K562 (cell line): Measurements from ENCODE around the gene TCEANC. TPM values are rescaled to one million over a fixed set of nuclear protein-coding genes. Genes with fewer than 3 reads are reported as not detected.

Source experiments
- CHD4 ChIP-seq: fragments of 200-600 bp; sonication (generic); IDR thresholded peaks from 3 replicates; pipeline ENCODE4 v1.6.1; 2012; ENCODE audit warnings: low read depth, mild to moderate bottlenecking, mixed read lengths, low read length, inconsistent platforms; ENCODE audit not compliant: insufficient read depth, insufficient replicate concordance, poor library complexity, severe bottlenecking
- FOS ChIP-seq: IDR thresholded peaks from 3 replicates; pipeline ENCODE4 v1.6.1; 2011; ENCODE audit not compliant: insufficient read length; ENCODE audit errors: extremely low read depth
- KAT7 ChIP-seq: sonication (generic); formaldehyde crosslinking; IDR thresholded peaks from 2 replicates; pipeline ENCODE4 v1.8.0; 2022; ENCODE audit warnings: missing genetic modification reagents, mild to moderate bottlenecking, borderline replicate concordance
- MED1 ChIP-seq: sonication (generic); formaldehyde crosslinking; IDR thresholded peaks from 2 replicates; pipeline ENCODE4 v1.8.1; 2023; ENCODE audit warnings: missing genetic modification reagents, borderline replicate concordance
- PHF20 ChIP-seq: fragments of 450-650 bp; IDR thresholded peaks from 2 replicates; pipeline ENCODE4 v1.6.1; 2018; ENCODE audit not compliant: partially characterized antibody
- POLR2AphosphoS5 ChIP-seq: IDR thresholded peaks from 2 replicates; pipeline ENCODE4 v1.6.1; 2011; ENCODE audit warnings: mild to moderate bottlenecking, low read depth, low read length, moderate library complexity; ENCODE audit not compliant: control insufficient read depth, insufficient read depth
- POLR2B ChIP-seq: fragments of 450-650 bp; IDR thresholded peaks from 2 replicates; pipeline ENCODE4 v1.6.1; 2018; ENCODE audit warnings: low read depth; ENCODE audit not compliant: partially characterized antibody
- POLR2G ChIP-seq: fragments of 200-400 bp; formaldehyde crosslinking; IDR thresholded peaks from 2 replicates; pipeline ENCODE4 v1.6.1; 2017; ENCODE audit warnings: low read depth, mild to moderate bottlenecking, antibody characterized with exemption, low read length, moderate library complexity
- RB1 ChIP-seq: fragments of 450-650 bp; IDR thresholded peaks from 2 replicates; pipeline ENCODE4 v1.6.1; 2017; ENCODE audit warnings: low read depth, mild to moderate bottlenecking
- RBFOX2 ChIP-seq: fragments of 200-400 bp; formaldehyde crosslinking; IDR thresholded peaks from 2 replicates; pipeline ENCODE4 v1.6.1; 2017; ENCODE audit warnings: low read depth, mild to moderate bottlenecking, low read length, moderate library complexity
- SIN3A ChIP-seq, 2 experiments: fragments of 150-350 bp in 1 of 2; IDR thresholded peaks; 2 replicates each; pipeline ENCODE4 v1.6.1; 2011 to 2016; ENCODE audit warnings: borderline replicate concordance in 2 of 2, low read depth in 2 of 2, low read length in 2 of 2, mild to moderate bottlenecking in 2 of 2, moderate library complexity in 2 of 2; ENCODE audit not compliant: control insufficient read depth in 1 of 2
- ZNF263 ChIP-seq: sonication (generic); formaldehyde crosslinking; IDR thresholded peaks from 2 replicates; pipeline ENCODE4 v1.8.0; 2022; ENCODE audit warnings: mild to moderate bottlenecking, missing genetic modification reagents, borderline replicate concordance
- ZNF586 ChIP-seq: fragments of 450-650 bp; formaldehyde crosslinking; conservative IDR thresholded peaks from 2 replicates; pipeline ENCODE4 v1.4.0; 2020; ENCODE audit warnings: mild to moderate bottlenecking, moderate library complexity
- polyA plus RNA-seq, 8 experiments: library from polyadenylated mRNA; depleted of rRNA in 4 of 8; stranded (reverse) in 5 of 8; unstranded in 3 of 8; fragments of >200 nt; fragmentation: Nextera tagmentation in 2 of 8; fragmentation: Illumina TruSeq in 1 of 8; extraction: Ambion mirVana in 2 of 8; extraction: Trizol in 1 of 8; gene quantifications; 2 replicates each; pipeline versions ENCODE4 v1.2.1 to v1.2.3, GENCODE V29; 2011 to 2014; ENCODE audit warnings: inconsistent platforms in 1 of 8, missing spikeins in 1 of 8
- total RNA-seq, 7 experiments: library from RNA; depleted of rRNA in 6 of 7; stranded (reverse); fragments of >200 nt in 6 of 7; fragmentation: Illumina TruSeq in 2 of 7; extraction: Trizol in 2 of 7; gene quantifications; 2 replicates each; pipeline versions ENCODE4 v1.2.1 to v1.2.3, GENCODE V29; 2011 to 2021; ENCODE audit warnings: low replicate concordance in 1 of 7
- TF ChIP-seq, protein P1 (sequence below), 2 experiments: fragments of 450-650 bp; IDR thresholded peaks; 2 replicates each; pipeline ENCODE4 v1.6.1; 2018; ENCODE audit warnings: mild to moderate bottlenecking in 2 of 2, low read depth in 1 of 2; ENCODE audit not compliant: partially characterized antibody in 2 of 2
- TF ChIP-seq, protein P2 (sequence below): sonication (generic); formaldehyde crosslinking; IDR thresholded peaks from 2 replicates; pipeline ENCODE4 v1.8.0; 2023; ENCODE audit warnings: mild to moderate bottlenecking, missing genetic modification reagents
- TF ChIP-seq, protein P3 (sequence below), 2 experiments: IDR thresholded peaks; 2 replicates each; pipeline ENCODE4 v1.6.1; 2011; ENCODE audit warnings: borderline replicate concordance in 1 of 2, control low read depth in 1 of 2, low read depth in 1 of 2, low read length in 1 of 2, mild to moderate bottlenecking in 1 of 2, mixed read lengths in 1 of 2, moderate library complexity in 1 of 2; ENCODE audit not compliant: insufficient read depth in 1 of 2, insufficient read length in 1 of 2, poor library complexity in 1 of 2, severe bottlenecking in 1 of 2; ENCODE audit errors: extremely low read depth in 1 of 2

The TCEANC gene
- total and polyA plus RNA-seq, 9 of the 15 experiments (the other 6 are each of a cell fraction or from before 2014, with no cell fraction given): 1.2 to 2.8 (median 2.0) TPM

DNA sequence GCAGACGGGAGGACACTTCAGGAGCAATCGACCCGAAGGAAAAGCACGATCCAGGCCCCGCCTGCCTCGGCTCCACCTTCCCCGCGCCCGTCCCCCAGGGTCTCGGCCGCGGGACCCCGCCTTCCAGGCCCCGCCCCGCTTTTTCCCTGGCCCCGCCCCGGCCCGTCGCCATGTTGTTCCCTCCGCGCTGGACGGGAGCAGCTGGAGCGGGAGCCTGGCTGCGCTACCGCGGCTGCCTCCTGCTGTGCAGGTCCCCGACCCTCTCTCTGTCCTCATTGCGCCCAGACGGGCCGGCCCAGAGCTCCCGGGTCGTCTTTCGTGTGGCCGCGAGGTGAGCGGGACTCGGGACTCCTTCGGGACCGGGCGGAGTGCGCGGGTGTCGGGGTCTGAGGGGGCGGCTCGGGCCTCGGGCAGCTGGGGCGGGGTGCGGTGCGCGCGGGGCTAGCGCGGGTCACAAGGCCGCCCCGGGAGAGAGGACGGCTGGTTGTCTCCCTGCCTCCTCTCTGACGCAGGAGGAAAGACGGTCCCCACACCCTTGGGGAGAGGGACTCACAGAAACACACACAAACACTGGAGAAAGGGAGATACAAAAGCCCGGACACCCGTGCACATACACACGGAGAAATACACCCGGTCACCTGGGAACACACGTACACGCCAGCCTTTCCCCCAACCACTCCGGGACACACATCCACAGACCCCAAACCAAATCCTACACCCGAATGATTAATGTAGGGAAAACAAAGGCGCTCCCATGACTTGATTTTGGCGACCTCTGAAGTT is 36.2 kb downstream of the TCEANC start, which contains the start of gene RAB9A (continued):
- TF ChIP-seq, protein P1, sequence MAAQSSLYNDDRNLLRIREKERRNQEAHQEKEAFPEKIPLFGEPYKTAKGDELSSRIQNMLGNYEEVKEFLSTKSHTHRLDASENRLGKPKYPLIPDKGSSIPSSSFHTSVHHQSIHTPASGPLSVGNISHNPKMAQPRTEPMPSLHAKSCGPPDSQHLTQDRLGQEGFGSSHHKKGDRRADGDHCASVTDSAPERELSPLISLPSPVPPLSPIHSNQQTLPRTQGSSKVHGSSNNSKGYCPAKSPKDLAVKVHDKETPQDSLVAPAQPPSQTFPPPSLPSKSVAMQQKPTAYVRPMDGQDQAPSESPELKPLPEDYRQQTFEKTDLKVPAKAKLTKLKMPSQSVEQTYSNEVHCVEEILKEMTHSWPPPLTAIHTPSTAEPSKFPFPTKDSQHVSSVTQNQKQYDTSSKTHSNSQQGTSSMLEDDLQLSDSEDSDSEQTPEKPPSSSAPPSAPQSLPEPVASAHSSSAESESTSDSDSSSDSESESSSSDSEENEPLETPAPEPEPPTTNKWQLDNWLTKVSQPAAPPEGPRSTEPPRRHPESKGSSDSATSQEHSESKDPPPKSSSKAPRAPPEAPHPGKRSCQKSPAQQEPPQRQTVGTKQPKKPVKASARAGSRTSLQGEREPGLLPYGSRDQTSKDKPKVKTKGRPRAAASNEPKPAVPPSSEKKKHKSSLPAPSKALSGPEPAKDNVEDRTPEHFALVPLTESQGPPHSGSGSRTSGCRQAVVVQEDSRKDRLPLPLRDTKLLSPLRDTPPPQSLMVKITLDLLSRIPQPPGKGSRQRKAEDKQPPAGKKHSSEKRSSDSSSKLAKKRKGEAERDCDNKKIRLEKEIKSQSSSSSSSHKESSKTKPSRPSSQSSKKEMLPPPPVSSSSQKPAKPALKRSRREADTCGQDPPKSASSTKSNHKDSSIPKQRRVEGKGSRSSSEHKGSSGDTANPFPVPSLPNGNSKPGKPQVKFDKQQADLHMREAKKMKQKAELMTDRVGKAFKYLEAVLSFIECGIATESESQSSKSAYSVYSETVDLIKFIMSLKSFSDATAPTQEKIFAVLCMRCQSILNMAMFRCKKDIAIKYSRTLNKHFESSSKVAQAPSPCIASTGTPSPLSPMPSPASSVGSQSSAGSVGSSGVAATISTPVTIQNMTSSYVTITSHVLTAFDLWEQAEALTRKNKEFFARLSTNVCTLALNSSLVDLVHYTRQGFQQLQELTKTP (IDR thresholded peaks at IDR 0.05; ENCODE audit: low read depth in 1 of 2, partially characterized antibody in 2 of 2): no peak
- TF ChIP-seq CHD4: no peak
- TF ChIP-seq RBFOX2: peak; percentile 89
- peak; percentile 67; the same call in 1 of the 2 replicates for TF ChIP-seq KAT7
- peak; percentile 17; the same call in 1 of the 2 replicates for TF ChIP-seq ZNF263 (CRISPR knock-in tag)
- TF ChIP-seq FOS: no peak
- peak; percentile 70 for TF ChIP-seq POLR2AphosphoS5
- peak; percentile 66; the same call in 1 of the 2 replicates for TF ChIP-seq RB1
- peak; percentile 94 for TF ChIP-seq POLR2G
- peak; percentile 57 for TF ChIP-seq PHF20
- TF ChIP-seq, protein P2, sequence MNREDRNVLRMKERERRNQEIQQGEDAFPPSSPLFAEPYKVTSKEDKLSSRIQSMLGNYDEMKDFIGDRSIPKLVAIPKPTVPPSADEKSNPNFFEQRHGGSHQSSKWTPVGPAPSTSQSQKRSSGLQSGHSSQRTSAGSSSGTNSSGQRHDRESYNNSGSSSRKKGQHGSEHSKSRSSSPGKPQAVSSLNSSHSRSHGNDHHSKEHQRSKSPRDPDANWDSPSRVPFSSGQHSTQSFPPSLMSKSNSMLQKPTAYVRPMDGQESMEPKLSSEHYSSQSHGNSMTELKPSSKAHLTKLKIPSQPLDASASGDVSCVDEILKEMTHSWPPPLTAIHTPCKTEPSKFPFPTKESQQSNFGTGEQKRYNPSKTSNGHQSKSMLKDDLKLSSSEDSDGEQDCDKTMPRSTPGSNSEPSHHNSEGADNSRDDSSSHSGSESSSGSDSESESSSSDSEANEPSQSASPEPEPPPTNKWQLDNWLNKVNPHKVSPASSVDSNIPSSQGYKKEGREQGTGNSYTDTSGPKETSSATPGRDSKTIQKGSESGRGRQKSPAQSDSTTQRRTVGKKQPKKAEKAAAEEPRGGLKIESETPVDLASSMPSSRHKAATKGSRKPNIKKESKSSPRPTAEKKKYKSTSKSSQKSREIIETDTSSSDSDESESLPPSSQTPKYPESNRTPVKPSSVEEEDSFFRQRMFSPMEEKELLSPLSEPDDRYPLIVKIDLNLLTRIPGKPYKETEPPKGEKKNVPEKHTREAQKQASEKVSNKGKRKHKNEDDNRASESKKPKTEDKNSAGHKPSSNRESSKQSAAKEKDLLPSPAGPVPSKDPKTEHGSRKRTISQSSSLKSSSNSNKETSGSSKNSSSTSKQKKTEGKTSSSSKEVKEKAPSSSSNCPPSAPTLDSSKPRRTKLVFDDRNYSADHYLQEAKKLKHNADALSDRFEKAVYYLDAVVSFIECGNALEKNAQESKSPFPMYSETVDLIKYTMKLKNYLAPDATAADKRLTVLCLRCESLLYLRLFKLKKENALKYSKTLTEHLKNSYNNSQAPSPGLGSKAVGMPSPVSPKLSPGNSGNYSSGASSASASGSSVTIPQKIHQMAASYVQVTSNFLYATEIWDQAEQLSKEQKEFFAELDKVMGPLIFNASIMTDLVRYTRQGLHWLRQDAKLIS (CRISPR knock-in tag): peak; percentile 58; the same call in 1 of the 2 replicates
- TF ChIP-seq POLR2B: peak; percentile 78
- TF ChIP-seq SIN3A (IDR thresholded peaks at IDR 0.05; ENCODE audit: borderline replicate concordance in 2 of 2, control insufficient read depth in 1 of 2, low read depth in 2 of 2, low read length in 2 of 2): peak in 1 of 2 experiments; percentile 71; a peak in 3 of 4 replicates
- TF ChIP-seq ZNF586 (CRISPR knock-in tag): no peak
- TF ChIP-seq, protein P3, sequence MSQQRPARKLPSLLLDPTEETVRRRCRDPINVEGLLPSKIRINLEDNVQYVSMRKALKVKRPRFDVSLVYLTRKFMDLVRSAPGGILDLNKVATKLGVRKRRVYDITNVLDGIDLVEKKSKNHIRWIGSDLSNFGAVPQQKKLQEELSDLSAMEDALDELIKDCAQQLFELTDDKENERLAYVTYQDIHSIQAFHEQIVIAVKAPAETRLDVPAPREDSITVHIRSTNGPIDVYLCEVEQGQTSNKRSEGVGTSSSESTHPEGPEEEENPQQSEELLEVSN (IDR thresholded peaks at IDR 0.05; ENCODE audit: borderline replicate concordance in 1 of 2, extremely low read depth in 1 of 2, insufficient read depth in 1 of 2, insufficient read length in 1 of 2, low read depth in 1 of 2, low read length in 1 of 2, poor library complexity in 1 of 2, severe bottlenecking in 1 of 2): peak in 1 of 2 experiments; percentile 6
- no peak for TF ChIP-seq MED1 (CRISPR knock-in tag)
